Activated CD8-positive, alpha-beta memory T cell treated with anti-CD3 and anti-CD28 coated beads, Interleukin-2, amount 50 U/mL, for 1 hour (primary cell): ENCODE measurements around the gene SLIT3.

ENCODE experiments used
- DNase-seq: peaks from one replicate; pipeline ENCODE4 v3.0.0-alpha.2; 2020; ENCODE audit errors: extremely low read depth

The SLIT3 gene

GRCh38 chr5:168960497-168960896, 340.4 kb downstream of the SLIT3 start:
- no peak for DNase-seq

DNA sequence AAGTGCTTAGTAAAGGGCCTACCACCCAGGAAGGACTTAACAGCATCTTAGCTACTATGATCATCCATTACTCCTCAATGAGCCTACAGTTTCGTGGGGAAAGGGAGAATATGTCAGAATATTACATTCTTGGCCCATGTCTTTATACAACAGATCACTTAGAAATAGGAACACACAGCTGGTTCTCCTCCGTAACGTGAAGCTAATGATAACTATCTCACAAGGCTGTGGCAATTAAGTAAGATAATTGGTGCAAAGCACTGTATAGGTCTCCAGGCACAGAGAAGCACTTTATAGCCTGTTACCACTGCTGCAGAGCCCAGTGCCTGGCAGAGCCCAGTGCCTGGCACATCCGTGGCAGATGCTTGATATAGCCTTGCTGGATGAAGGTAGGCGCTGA, 347.6 kb downstream of the SLIT3 start:
- DNase-seq, result no peak

DNA sequence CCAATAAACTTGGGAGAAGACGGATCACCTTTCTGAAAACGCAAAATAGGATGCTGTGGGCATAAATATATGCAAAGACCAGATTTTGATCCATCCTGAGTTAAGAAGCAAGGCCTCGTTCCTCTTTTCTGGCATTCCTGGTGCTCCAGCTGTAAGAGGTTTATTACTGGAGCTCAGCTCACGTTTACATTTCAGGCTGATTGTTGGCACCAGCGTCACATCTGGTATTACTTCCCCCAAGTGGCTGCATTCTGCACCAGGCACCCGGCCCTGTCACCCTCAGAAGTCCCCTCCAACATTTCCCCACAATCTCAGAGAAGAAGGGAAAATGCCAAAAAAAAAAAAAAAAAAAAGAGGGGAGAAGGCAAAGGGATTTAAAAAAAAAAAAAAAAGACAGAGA, 348.7 kb downstream of the SLIT3 start:
- DNase-seq, result no peak

DNA sequence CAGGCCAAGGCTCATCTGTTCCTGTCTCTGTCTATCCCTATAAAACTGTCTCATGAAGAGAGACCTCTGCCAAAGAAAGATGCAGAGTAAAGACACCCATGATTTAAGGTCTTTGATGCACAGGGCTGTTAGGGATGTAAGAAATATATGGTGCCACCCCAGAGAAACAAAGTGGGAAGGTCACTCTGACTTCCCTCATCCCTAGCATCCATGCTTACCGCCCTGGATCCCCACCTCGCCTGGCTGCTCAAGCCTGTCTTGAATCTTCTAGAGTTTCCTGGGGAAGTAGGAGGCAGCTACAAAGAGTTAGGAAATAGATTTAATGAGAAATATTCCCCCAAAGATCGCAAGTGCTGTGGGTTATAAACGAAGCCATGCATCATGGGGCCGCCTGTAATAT, 349.2 kb downstream of the SLIT3 start:
- DNase-seq, result no peak

- no peak for DNase-seq
These were observed 349.6 kb downstream of the SLIT3 start for GRCh38 chr5:168951356-168951755.

DNA sequence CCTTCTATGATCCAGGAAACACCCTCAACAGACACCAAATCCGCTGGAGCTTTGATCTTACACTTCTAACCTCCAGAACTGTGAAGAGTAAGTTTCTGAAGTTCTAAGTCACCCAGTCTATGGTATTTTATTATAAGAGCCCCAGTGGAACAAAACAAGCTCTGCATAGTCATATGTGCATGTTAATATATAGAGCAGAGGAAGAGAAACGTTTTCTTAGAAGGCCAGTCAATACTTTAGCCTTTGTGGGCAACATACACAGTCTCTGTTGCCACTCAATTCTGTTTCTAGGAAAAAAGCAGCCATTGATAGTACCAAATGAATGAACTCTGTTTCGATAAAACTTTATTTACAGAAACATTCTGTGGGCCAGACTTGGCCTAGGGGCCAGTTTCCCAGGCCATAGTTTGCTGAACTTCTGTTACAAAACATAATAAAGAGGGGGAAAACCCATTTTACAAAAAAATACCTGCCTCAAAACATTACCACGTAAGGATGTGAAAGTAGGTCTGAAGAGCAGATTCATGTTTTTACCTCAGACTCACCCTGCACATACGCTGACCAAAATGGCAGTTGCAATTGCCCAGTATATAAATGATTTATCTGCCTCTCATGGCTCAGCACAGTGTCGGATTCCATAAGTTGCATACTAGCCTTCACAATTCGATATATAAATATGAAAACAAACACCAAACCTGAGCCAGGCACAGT, 350.5 kb downstream of the SLIT3 start:
- no peak for DNase-seq

GRCh38 chr5:168948746-168949145, 352.2 kb downstream of the SLIT3 start:
- no peak for DNase-seq

GRCh38 chr5:168947212-168947868, 353.6 kb downstream of the SLIT3 start:
- DNase-seq, result no peak

GRCh38 chr5:168946363-168946762, 354.6 kb downstream of the SLIT3 start:
- DNase-seq, result no peak

- no peak for DNase-seq
These were observed 356.9 kb downstream of the SLIT3 start for GRCh38 chr5:168944004-168944403.

DNA sequence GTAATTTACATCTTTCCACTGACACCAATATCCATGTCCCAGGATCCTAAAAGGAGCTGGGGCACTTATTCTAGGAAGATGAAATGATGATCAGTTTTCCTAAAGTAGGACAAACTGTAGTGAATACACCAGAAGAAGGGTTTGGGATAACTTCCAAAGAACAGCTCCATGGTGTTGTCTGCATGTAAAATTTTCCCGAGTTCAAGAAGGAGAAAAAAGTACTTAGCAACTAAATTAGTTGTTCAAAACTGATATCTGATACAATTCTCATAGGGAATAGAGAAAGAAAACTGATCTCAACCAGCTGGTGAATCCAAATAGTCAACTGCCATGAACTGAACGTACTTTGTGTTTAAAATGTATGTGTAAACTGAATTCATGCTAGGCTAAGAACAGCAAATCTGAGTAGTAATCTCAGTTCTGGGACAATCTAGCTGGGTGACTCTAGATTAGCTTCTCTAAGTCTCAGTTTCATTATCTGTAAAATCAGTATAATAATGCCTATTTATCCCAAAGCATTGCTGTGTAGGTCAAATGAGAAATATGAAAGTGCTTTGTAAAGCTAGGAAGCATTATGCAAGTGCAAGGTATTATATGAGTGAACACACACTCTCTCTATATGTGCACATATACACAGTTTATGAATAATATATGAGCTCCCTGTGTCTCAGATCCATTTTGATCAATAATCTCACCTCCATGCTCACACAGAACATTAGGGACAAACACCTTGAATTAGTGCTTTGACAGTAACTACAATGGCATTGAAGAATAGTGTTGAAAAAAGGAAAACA, 357.7 kb downstream of the SLIT3 start:
- no peak for DNase-seq

- DNase-seq, result no peak
These were observed 359.0 kb downstream of the SLIT3 start for GRCh38 chr5:168941901-168942300.

DNA sequence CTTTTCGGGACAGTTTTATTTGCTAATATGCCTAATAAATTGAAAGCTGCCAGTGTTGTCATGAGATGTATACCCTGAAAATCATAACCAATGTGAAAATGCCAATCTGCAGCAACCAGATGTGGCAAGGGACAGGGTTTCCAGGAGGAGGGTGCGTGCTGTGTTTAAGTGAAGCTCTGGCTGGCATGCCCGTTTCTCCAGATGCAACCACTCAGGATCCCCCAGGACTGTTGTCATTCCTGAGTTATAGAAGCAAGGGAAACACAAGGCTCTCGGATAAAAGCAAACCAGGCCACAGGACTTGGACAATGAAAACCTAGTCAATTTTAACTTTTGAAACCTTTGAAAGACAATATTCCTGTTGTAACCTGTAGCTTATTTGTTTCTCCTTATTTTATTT, 360.2 kb downstream of the SLIT3 start:
- DNase-seq, result no peak

DNA sequence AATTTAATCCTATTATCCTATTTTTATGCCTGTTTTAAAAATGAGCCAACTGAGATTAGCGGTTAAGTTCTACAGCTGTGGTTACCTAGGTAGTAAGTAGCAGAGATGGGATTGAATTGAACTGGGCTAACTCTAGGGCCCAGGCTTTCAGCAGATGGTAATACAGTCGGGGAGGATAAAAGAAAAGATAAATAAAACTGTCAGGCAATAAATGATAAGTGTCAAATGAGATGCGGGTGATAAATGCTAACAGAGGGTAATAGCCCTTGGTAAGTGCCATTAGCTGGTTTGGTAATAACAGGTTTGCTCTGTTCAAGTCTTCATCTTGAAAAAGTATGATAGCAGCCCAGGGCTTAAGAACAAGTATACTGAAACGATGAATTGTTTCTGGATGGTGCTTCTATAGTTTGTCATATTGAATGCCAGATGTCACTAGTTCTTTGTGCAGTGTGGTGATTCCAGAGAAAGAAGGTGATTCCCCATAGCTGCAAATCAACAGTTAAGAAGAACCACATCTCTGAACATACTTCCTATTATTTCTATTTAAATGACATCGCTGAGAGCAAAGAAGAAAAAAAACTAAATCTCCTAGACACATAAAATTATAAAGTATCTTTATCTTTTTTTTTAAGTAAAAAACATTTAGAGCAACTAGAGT, 360.9 kb downstream of the SLIT3 start:
- no peak for DNase-seq

GRCh38 chr5:168939156-168939800, 361.7 kb downstream of the SLIT3 start:
- no peak for DNase-seq

- DNase-seq, result no peak
These were observed 364.4 kb downstream of the SLIT3 start for GRCh38 chr5:168936511-168936910.

DNA sequence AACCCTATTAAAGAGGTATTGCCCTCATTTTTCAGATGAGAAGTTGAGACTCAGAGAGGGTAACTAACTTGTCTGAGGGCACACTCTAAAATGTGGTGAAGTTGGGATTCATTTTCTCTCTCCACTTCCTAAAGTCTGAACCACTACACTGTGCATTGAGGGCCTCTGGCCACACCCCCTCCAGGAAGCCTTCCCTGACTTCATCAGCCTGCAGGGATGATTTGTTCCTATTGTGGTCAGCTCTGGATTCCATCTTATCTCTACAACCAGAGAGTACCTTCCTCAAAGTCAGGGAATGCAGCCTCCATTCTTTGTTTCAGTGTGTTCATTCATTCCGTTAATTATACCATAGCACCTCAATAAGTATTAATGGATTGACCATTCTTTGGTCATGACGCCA, 365.8 kb downstream of the SLIT3 start:
- DNase-seq, result no peak

GRCh38 chr5:168934169-168934568, 366.8 kb downstream of the SLIT3 start:
- no peak for DNase-seq

- DNase-seq, result no peak
These were observed 368.3 kb downstream of the SLIT3 start for GRCh38 chr5:168932400-168933189.

- no peak for DNase-seq
These were observed 369.1 kb downstream of the SLIT3 start for GRCh38 chr5:168931638-168932345.
